ENCODE results near the gene DNAJC7.

Gene DNAJC7

DNA sequence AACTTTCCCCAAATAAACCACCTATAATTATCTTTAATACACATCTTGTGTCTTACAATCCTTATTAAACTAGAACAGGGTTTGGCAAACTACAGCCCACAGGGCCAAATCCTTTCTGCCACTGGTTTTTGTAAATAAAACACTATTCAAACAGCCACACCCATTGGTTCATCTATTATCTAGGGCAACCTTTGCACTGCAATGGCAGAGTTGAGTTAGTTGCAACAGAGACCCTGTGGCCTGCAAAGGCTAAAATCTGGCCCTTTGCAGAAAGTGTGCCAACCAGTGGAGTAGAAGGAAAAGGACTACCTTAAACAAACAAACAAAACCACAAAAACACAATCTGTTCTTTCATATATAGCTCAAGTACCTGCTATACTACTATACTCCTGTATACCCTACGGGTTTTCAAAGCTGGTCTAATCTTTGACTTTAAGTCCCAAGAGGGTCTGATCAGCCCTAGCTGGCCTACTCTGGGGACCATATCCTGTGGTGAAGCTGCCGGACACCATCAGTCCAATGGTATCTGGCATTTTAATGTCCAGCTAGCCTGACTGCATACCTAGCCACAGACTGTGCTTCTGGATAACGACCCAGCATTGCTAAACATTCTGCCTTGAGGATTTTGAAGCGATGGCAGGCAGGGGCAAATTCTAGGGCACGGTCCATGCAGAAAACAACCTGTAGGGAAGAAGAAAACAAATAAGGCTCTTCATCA is 27.4 kb downstream of the DNAJC7 start:
- Histone ChIP-seq H3K36me3 (ENCODE audit: insufficient read depth, low read length) (peaks cover 92% of the 10 kb centered on the region; the same call in 1 of the 2 replicates), H3K4me3 (ENCODE audit: low read length, poor library complexity, severe bottlenecking) (no peak overlapping the region), H3K27me3 (ENCODE audit: insufficient read depth, low read length, poor library complexity, severe bottlenecking) (no peaks in the 10 kb centered on the region), H3K9ac (ENCODE audit: low read depth, low read length, poor library complexity, severe bottlenecking) (no peak overlapping the region), H2AFZ (ENCODE audit: low read length) (no peak overlapping the region), H3K79me2 (ENCODE audit: insufficient read depth, low read length) (no peaks in the 10 kb centered on the region), H3K9me2 (replicated peaks; ENCODE audit: low read depth, low read length) (no peaks in the 10 kb centered on the region), H3K4me2 (ENCODE audit: low read depth, low read length, poor library complexity, severe bottlenecking) (no peak overlapping the region), H4K20me1 (ENCODE audit: insufficient read depth, low read length, poor library complexity, severe bottlenecking) (no peaks in the 10 kb centered on the region), H3F3A (ENCODE audit: low read depth) (0 out of 2 replicates have a peak, but pooled peaks cover 4% of the 10 kb centered on the region), H3K4me1 (ENCODE audit: insufficient read depth, low read length, poor library complexity, severe bottlenecking) (no peaks in the 10 kb centered on the region), H3K9me3 (ENCODE audit: insufficient read depth, low read depth, low read length) (no peaks in the 10 kb centered on the region)
- TF ChIP-seq, protein P1, sequence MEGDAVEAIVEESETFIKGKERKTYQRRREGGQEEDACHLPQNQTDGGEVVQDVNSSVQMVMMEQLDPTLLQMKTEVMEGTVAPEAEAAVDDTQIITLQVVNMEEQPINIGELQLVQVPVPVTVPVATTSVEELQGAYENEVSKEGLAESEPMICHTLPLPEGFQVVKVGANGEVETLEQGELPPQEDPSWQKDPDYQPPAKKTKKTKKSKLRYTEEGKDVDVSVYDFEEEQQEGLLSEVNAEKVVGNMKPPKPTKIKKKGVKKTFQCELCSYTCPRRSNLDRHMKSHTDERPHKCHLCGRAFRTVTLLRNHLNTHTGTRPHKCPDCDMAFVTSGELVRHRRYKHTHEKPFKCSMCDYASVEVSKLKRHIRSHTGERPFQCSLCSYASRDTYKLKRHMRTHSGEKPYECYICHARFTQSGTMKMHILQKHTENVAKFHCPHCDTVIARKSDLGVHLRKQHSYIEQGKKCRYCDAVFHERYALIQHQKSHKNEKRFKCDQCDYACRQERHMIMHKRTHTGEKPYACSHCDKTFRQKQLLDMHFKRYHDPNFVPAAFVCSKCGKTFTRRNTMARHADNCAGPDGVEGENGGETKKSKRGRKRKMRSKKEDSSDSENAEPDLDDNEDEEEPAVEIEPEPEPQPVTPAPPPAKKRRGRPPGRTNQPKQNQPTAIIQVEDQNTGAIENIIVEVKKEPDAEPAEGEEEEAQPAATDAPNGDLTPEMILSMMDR (conservative IDR thresholded peaks at IDR 0.05; ENCODE audit: low read length) = no peak
- TF ChIP-seq EZH2phosphoT487 (IDR thresholded peaks at IDR 0.05; ENCODE audit: borderline replicate concordance) = no peak

DNA sequence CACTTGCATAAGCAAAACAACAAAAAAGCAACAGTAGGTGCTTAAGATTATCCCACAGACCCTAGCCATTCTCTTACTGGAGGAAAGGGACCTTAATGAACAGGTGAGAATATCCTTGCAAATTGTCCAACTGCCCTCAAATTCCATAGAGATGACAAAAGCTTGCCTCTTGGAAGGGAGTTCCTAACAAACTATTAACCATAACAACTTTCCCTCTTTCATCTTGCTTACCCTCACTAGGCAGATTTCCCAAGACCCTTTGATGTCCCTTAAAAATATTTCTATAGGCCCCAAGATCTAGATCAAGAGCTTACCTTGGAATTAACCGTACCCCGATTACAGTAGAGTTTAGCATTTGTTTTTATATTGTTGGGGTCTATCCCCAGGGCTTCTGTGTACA is 28.8 kb downstream of the DNAJC7 start:
- Histone ChIP-seq H3K4me1 (ENCODE audit: insufficient read depth, low read length, poor library complexity, severe bottlenecking) (no peaks in the 10 kb centered on the region), H3K9ac (ENCODE audit: low read depth, low read length, poor library complexity, severe bottlenecking) (no peak overlapping the region), H3K79me2 (ENCODE audit: insufficient read depth, low read length) (no peaks in the 10 kb centered on the region), H3K9me2 (replicated peaks; ENCODE audit: low read depth, low read length) (no peaks in the 10 kb centered on the region), H3K9me3 (ENCODE audit: insufficient read depth, low read depth, low read length) (no peaks in the 10 kb centered on the region), H3F3A (ENCODE audit: low read depth) (no peaks in the 10 kb centered on the region), H3K27me3 (ENCODE audit: insufficient read depth, low read length, poor library complexity, severe bottlenecking) (no peaks in the 10 kb centered on the region), H3K4me3 (ENCODE audit: low read length, poor library complexity, severe bottlenecking) (no peak overlapping the region), H3K36me3 (ENCODE audit: insufficient read depth, low read length) (peaks cover 94% of the 10 kb centered on the region; the same call in 1 of the 2 replicates), H2AFZ (ENCODE audit: low read length) (no peak overlapping the region), H3K4me2 (ENCODE audit: low read depth, low read length, poor library complexity, severe bottlenecking) (no peak overlapping the region), H4K20me1 (ENCODE audit: insufficient read depth, low read length, poor library complexity, severe bottlenecking) (no peaks in the 10 kb centered on the region)
- TF ChIP-seq, protein P1 (conservative IDR thresholded peaks at IDR 0.05; ENCODE audit: low read length) = no peak
- TF ChIP-seq EZH2phosphoT487 (IDR thresholded peaks at IDR 0.05; ENCODE audit: borderline replicate concordance) = no peak

DNA sequence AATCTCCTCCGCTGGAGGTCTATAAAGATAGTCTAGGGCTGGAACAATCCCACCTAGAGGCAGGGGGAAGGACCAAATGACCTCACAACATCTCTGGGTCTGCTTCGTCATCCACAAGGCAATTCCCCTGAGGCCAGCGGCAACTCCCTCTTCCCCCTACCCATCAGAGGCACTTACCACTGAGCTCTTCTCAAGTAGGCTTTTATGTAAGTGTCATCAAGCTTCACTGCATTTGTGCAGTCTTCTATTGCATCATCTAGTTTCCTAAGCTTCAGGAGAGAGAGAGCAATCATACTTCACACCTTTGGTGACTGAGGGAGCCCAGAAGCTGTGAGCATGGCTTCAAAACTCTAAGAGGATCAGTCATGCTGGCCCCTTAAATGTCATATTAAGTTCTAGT is 29.6 kb downstream of the DNAJC7 start:
- TF ChIP-seq, protein P1 (conservative IDR thresholded peaks at IDR 0.05; ENCODE audit: low read length) = no peak
- no peak for TF ChIP-seq EZH2phosphoT487 (IDR thresholded peaks at IDR 0.05; ENCODE audit: borderline replicate concordance)
- H3K36me3 ChIP-seq (ENCODE audit: insufficient read depth, low read length) = peaks cover 95% of the 10 kb centered on the region; the same call in 1 of the 2 replicates
- no peaks in the 10 kb centered on the region for H3K79me2 ChIP-seq (ENCODE audit: insufficient read depth, low read length)
- no peaks in the 10 kb centered on the region for H4K20me1 ChIP-seq (ENCODE audit: insufficient read depth, low read length, poor library complexity, severe bottlenecking)
- H2AFZ ChIP-seq (ENCODE audit: low read length) = no peak overlapping the region
- H3K9me3 ChIP-seq (ENCODE audit: insufficient read depth, low read depth, low read length) = no peaks in the 10 kb centered on the region
- no peak overlapping the region for H3K9ac ChIP-seq (ENCODE audit: low read depth, low read length, poor library complexity, severe bottlenecking)
- H3F3A ChIP-seq (ENCODE audit: low read depth) = no peaks in the 10 kb centered on the region
- no peaks in the 10 kb centered on the region for H3K27me3 ChIP-seq (ENCODE audit: insufficient read depth, low read length, poor library complexity, severe bottlenecking)
- no peaks in the 10 kb centered on the region for H3K9me2 ChIP-seq (replicated peaks; ENCODE audit: low read depth, low read length)
- no peaks in the 10 kb centered on the region for H3K4me1 ChIP-seq (ENCODE audit: insufficient read depth, low read length, poor library complexity, severe bottlenecking)
- H3K4me2 ChIP-seq (ENCODE audit: low read depth, low read length, poor library complexity, severe bottlenecking) = no peak overlapping the region
- no peak overlapping the region for H3K4me3 ChIP-seq (ENCODE audit: low read length, poor library complexity, severe bottlenecking)

Measured in Loucy (cell line).